GM18498 (cell line): Measurements from ENCODE around the gene POU4F1.
"Not testable (repeated sequence)": the region's sequence is repeated elsewhere in the genome, so short reads cannot be mapped to it uniquely, and the experiment has no call there.

Experiments used
- ATAC-seq: cut with Tn5 transposase; IDR thresholded peaks from one replicate; pipeline ENCODE4 v1.9.1; 2021; ENCODE audit warnings: mild to moderate bottlenecking, moderate library complexity; ENCODE audit not compliant: unreplicated experiment

POU4F1 gene

GRCh38 chr13:78603240-78603957, at the start of gene POU4F1:
TSS of gene POU4F1 (minus strand) at chr13:78603552. CDS start at chr13:78603326, 226 bp downstream.
- ATAC-seq, result peak; percentile 88

GRCh38 chr13:78652651-78653050, 49.3 kb upstream of the POU4F1 start:
- ATAC-seq, result no peak

GRCh38 chr13:78650717-78651083, 47.3 kb upstream of the POU4F1 start:
- no peak for ATAC-seq

GRCh38 chr13:78649997-78650716, 46.8 kb upstream of the POU4F1 start:
- ATAC-seq, result no peak

GRCh38 chr13:78647109-78647678, 43.8 kb upstream of the POU4F1 start:
- ATAC-seq, result not testable (repeated sequence)

GRCh38 chr13:78638216-78638615, 34.9 kb upstream of the POU4F1 start:
- peak; percentile 87 for ATAC-seq

GRCh38 chr13:78636495-78636894, 33.1 kb upstream of the POU4F1 start:
- ATAC-seq, result no peak

GRCh38 chr13:78632996-78633395, 29.6 kb upstream of the POU4F1 start:
- ATAC-seq, result no peak

- no peak for ATAC-seq
These were observed 27.7 kb upstream of the POU4F1 start for GRCh38 chr13:78631077-78631476.

GRCh38 chr13:78630511-78630910, 27.2 kb upstream of the POU4F1 start:
- ATAC-seq, result no peak

- ATAC-seq, result no peak
These were observed 22.0 kb upstream of the POU4F1 start for GRCh38 chr13:78625384-78625783.

- ATAC-seq, result no peak
These were observed 19.8 kb upstream of the POU4F1 start for GRCh38 chr13:78623132-78623531.

GRCh38 chr13:78620936-78621470, 17.7 kb upstream of the POU4F1 start:
- ATAC-seq, result no peak

- ATAC-seq, result no peak
These were observed 15.1 kb upstream of the POU4F1 start for GRCh38 chr13:78618411-78618810.

- no peak for ATAC-seq
These were observed 7.7 kb upstream of the POU4F1 start for GRCh38 chr13:78611040-78611439.

GRCh38 chr13:78610381-78610883, 7.1 kb upstream of the POU4F1 start:
- ATAC-seq, result no peak

GRCh38 chr13:78609464-78610205, 6.3 kb upstream of the POU4F1 start:
- ATAC-seq, result no peak

- no peak for ATAC-seq
These were observed 5.5 kb upstream of the POU4F1 start for GRCh38 chr13:78608688-78609463.

- no peak for ATAC-seq
These were observed 4.9 kb upstream of the POU4F1 start for GRCh38 chr13:78608252-78608687.
